Lung (tissue), 12 donors: ENCODE data around the gene AGAP1. TPM values are rescaled to one million over a fixed set of nuclear protein-coding genes. Genes with fewer than 3 reads are reported as not detected.
A peak's percentile ranks its signal among the peaks of the same experiment; 100 is the strongest.

Experiments used
- ATAC-seq: fragments of 200-7000 bp; cut with Tn5 transposase; one replicate; pipeline ENCODE4 v1.9.1; 2020; ENCODE audit warnings: moderate number of reproducible peaks; ENCODE audit not compliant: insufficient read depth, low FRiP score
- DNase-seq, 3 donors: peaks; one replicate each; pipeline ENCODE4 v3.0.0-alpha.2; 2013 to 2017
- H3K27ac ChIP-seq, 2 donors: one replicate each; pipeline ENCODE4 v1.5.1; 2013; ENCODE audit warnings: mild to moderate bottlenecking in 2 of 2, moderate library complexity in 2 of 2, control low read depth in 1 of 2, inconsistent platforms in 1 of 2, low read depth in 1 of 2, low read length in 1 of 2
- H3K27me3 ChIP-seq, 3 donors: one replicate each; pipeline ENCODE4 v1.5.1; 2013; ENCODE audit warnings: low read length in 2 of 3; ENCODE audit not compliant: control insufficient read depth in 3 of 3, insufficient read depth in 3 of 3
- H3K36me3 ChIP-seq, 4 donors: one replicate each; pipeline ENCODE4 v1.5.1; 2013; ENCODE audit warnings: low read length in 4 of 4, mild to moderate bottlenecking in 1 of 4, moderate library complexity in 1 of 4; ENCODE audit not compliant: control insufficient read depth in 4 of 4, insufficient read depth in 4 of 4
- H3K4me1 ChIP-seq, 5 donors: one replicate each; pipeline ENCODE4 v1.5.1; 2013; ENCODE audit warnings: low read length in 5 of 5, mild to moderate bottlenecking in 2 of 5, moderate library complexity in 1 of 5; ENCODE audit not compliant: control insufficient read depth in 5 of 5, insufficient read depth in 5 of 5
- H3K4me3 ChIP-seq: one replicate; pipeline ENCODE4 v1.5.1; 2013; ENCODE audit warnings: mild to moderate bottlenecking, control low read depth, moderate library complexity
- H3K9ac ChIP-seq, 2 donors: one replicate each; pipeline ENCODE4 v1.5.1; 2013; ENCODE audit warnings: low read length in 2 of 2, control low read depth in 1 of 2; ENCODE audit not compliant: insufficient read depth in 1 of 2
- H3K9me3 ChIP-seq, 4 donors: one replicate each; pipeline ENCODE4 v1.5.1; 2013; ENCODE audit warnings: low read length in 3 of 4, mild to moderate bottlenecking in 1 of 4, moderate library complexity in 1 of 4; ENCODE audit not compliant: control insufficient read depth in 4 of 4, insufficient read depth in 3 of 4
- WGBS, 2 donors: extraction: QIAGEN DNeasy Blood & Tissue Kit; methylation state at CpG; one replicate each; pipeline ENCODE4 v1.1.7; 2013; 5-methylcytosine and 5-hydroxymethylcytosine counted together
- polyA plus RNA-seq, 2 donors: library from polyadenylated mRNA; stranded (reverse); fragments of 200-250 nt; gene quantifications; one replicate each; pipeline ENCODE4 v1.2.1, GENCODE V29; 2013
- total RNA-seq, 2 donors: library from RNA; depleted of rRNA in 1 of 2; stranded (reverse); fragments of >200 nt in 1 of 2; gene quantifications; one replicate each; pipeline ENCODE4 v1.2.1, GENCODE V29; 2014 to 2021
- TF ChIP-seq, protein P1 (sequence below): IDR thresholded peaks from 2 replicates; pipeline ENCODE4 v1.5.1; 2012; ENCODE audit warnings: mild to moderate bottlenecking; ENCODE audit errors: control extremely low read depth, extremely low read depth
- donor health status: control.
- donor health status: control.
- donor health status: Bipolar disorder and iron deficiency.
- donor health status: healthy.
- donor health status: DM: yes; HTN: yes; CAD: no.

AGAP1 gene
- total and polyA plus RNA-seq, 4 donors = 6.6 to 39.4 (median 20.2) TPM

DNA sequence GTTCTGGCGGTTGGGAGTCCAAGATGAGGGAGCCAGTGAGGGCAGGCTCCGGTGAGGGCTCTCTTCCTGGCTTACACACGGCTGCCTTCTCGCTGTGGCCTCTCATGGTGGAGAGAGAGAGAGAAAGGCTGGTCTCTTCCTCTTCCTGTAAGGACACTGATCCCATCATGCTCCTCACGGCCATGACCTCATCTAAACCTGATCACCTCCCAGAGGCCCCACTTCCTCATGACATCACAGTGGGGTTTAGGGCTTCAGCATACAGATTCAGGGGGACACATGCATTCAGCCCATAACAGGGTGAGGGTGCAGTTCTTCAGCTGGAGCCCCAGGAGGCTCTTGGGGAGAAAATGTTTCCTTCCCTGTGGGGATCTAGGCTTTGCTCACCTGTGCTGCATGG lies 29.2 kb downstream of the AGAP1 start:
- Histone ChIP-seq H3K36me3 (no peaks in the 10 kb centered on the region), H3K9me3 (no peaks in the 10 kb centered on the region), H3K4me1 (peaks cover 1 to 25% (median 13%) of the 10 kb centered on the region in 5 donors), H3K9ac (no peak overlapping the region), H3K27ac (peak overlapping the region in 1 of 2 donors; percentile 69), H3K4me3 (no peak overlapping the region), H3K27me3 (no peaks in the 10 kb centered on the region)
- ATAC-seq (no peak), DNase-seq (no peak)
- TF ChIP-seq, protein P1, sequence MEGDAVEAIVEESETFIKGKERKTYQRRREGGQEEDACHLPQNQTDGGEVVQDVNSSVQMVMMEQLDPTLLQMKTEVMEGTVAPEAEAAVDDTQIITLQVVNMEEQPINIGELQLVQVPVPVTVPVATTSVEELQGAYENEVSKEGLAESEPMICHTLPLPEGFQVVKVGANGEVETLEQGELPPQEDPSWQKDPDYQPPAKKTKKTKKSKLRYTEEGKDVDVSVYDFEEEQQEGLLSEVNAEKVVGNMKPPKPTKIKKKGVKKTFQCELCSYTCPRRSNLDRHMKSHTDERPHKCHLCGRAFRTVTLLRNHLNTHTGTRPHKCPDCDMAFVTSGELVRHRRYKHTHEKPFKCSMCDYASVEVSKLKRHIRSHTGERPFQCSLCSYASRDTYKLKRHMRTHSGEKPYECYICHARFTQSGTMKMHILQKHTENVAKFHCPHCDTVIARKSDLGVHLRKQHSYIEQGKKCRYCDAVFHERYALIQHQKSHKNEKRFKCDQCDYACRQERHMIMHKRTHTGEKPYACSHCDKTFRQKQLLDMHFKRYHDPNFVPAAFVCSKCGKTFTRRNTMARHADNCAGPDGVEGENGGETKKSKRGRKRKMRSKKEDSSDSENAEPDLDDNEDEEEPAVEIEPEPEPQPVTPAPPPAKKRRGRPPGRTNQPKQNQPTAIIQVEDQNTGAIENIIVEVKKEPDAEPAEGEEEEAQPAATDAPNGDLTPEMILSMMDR = no peak
- 82 to 91% methylated on average over 5 of the region's 5 CpGs for WGBS, 2 donors

DNA sequence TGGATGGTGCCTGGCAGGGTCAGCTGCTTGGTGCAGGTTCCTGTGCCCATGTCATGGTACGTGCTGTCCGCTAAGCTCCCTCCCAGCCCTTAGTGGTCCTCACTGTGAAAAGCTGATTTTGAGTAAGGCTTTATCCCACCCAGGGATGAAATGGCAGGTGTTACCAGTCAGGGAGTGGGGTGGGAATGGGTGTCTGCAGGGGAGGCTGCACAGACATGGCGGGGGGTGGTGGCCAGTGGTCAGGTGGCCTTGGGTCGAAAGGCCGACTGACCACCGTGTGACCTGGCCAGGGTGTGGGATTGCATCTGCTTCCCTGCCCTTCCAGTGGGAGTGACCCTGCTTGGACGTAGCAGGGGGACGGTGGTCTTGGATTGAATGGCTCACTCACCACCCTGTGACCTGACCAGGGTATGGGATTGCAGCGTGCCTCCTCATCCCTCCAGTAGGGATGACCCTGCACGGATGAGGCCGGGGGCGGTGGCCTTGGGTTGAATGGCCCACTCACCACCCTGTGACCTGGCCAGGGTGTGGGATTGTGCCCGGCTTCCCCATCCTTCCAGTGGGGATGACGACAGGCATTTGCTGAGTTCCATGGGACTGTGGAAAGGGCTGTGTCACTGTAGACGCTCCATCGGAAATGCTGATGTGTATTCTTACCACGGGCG lies 29.8 kb downstream of the AGAP1 start:
- Histone ChIP-seq H3K4me3 (no peak overlapping the region), H3K9me3 (no peaks in the 10 kb centered on the region), H3K27ac (no peak overlapping the region), H3K4me1 (peaks cover 6 to 24% (median 15%) of the 10 kb centered on the region in 5 donors), H3K27me3 (no peaks in the 10 kb centered on the region), H3K36me3 (no peaks in the 10 kb centered on the region), H3K9ac (no peak overlapping the region)
- TF ChIP-seq, protein P1 = no peak
- ATAC-seq (no peak), DNase-seq (no peak)
- 91 to 93% methylated on average over 18 of the region's 18 CpGs for WGBS, 2 donors

DNA sequence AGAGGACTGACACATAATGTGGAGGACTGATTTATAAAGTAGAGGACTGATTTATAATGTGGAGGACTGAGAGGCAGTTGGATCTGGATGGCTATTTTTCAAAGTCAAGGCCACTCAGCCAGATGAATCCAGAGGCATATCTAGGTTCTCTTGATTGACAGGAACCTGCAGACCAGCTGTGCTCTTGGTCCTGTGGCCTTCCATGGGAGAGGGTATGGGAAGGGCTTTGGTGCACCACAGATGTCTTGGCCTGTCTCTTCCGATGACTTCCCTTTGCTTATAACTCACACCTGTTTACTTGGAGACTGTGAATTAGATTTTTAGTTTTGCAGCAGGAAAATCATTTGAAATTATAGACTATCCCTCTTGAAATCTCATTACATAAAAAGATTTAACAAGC lies 32.3 kb downstream of the AGAP1 start:
- H3K4me1 ChIP-seq = peaks cover 6 to 26% (median 17%) of the 10 kb centered on the region in 5 donors
- H3K36me3 ChIP-seq = no peaks in the 10 kb centered on the region
- no peak overlapping the region for H3K27ac ChIP-seq
- H3K4me3 ChIP-seq = no peak overlapping the region
- H3K9me3 ChIP-seq = no peaks in the 10 kb centered on the region
- H3K9ac ChIP-seq = no peak overlapping the region
- no peak for DNase-seq
- TF ChIP-seq, protein P1 = no peak
- H3K27me3 ChIP-seq = no peaks in the 10 kb centered on the region
- WGBS, 2 donors = 93 to 95% methylated on average over 1 of the region's 1 CpG
- ATAC-seq = no peak
